T47D (cell line): Measurements from ENCODE around the gene HES3.
"Not testable (repeated sequence)": the region's sequence is repeated elsewhere in the genome, so short reads cannot be mapped to it uniquely, and the experiment has no call there.

Experiments used
- DNase-seq, 2 experiments: peaks; one replicate each; pipeline versions ENCODE4 v3.0.0 to v3.0.0-alpha.2; 2011 to 2012; ENCODE audit warnings: low read depth in 1 of 2, low spot score in 1 of 2
- JUND ChIP-seq: IDR thresholded peaks from 2 replicates; pipeline ENCODE4 v1.6.1; 2012; ENCODE audit warnings: low read depth
- in situ Hi-C: cut with HindIII; loops from 2 replicates; pipeline ENCODE4 v1.10.0; 2016; ENCODE audit warnings: low sequenced_read_pairs, low pct_unique_long_range_greater_than_20kb

The HES3 gene

GRCh38 chr1:6208723-6209660 lies 35.0 kb upstream of the HES3 start:
- TF ChIP-seq JUND: no peak
- no peak for DNase-seq
- in situ Hi-C loops: no loop called here

GRCh38 chr1:6209661-6210580 lies 34.1 kb upstream of the HES3 start:
- no peak for DNase-seq
- in situ Hi-C loops: no loop called here
- TF ChIP-seq JUND: no peak

DNA sequence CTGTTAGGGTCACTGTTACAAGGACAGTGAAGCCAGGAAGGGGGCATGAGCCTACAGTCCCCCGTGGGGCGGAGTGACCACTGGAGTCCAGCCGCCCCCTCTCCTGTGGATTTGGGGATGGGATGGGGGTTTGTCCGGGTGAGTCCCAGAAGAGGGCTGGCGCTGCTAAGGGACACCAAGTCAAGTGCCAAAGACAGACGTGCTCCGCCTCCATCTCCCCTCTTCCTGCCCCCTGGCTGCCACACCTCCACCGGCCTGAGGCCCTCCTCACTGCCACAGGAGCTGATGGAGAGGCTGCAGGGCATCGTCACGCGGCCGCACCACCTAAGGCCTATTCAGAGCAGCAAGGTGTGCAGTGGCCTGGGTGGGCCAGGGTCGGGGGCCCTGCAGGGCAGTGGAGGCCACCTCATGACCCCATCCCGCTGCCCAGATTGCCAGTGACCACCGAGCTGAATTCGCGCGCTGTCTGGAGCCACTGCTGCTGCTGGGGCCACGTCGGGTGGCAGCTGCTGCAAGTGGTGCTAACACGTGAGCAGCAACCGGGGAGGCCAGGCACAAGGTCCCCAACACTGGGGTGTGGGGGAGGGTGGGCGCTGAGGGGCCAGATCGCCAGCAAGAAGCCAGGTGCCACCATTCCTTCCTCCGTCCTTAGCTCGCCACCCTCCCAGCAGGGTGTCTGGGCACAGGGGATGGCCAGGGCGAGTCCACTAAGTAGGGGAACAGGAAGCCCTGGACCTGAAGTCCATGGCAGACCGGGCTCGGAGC lies 33.2 kb upstream of the HES3 start:
- no peak for TF ChIP-seq JUND

DNA sequence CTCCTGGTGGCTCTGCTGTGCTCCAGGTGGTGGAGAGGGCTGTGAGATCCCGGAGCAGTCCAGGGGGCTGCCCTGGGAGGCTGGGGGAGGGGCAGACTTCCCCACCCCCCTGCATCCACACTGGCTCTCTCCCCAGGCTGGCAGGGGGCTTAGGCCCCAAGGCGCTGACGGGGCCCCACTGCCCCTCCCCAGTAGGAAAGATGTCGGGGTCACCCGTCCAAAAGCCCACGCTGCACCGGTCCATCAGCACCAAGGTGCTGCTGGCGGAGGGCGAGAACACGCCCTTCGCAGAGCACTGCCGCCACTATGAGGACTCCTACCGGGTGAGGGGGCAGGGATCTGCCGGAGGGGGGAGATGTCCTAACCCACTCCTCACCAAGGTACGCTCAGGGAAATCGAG lies 32.2 kb upstream of the HES3 start:
- in situ Hi-C loops: no loop called here
- no peak for TF ChIP-seq JUND
- DNase-seq: no peak

More for the DNA sequence above, 33.2 kb upstream of the HES3 start:
- DNase-seq: no peak
- in situ Hi-C loops: no loop called here

- in situ Hi-C loops: no loop called here
- no peak for DNase-seq
- TF ChIP-seq JUND: no peak
Observed at GRCh38 chr1:6212193-6212959, 31.6 kb upstream of the HES3 start.

GRCh38 chr1:6218375-6219164 lies 25.4 kb upstream of the HES3 start:
- no peak for DNase-seq
- in situ Hi-C loops: no loop called here
- no peak for TF ChIP-seq JUND

DNA sequence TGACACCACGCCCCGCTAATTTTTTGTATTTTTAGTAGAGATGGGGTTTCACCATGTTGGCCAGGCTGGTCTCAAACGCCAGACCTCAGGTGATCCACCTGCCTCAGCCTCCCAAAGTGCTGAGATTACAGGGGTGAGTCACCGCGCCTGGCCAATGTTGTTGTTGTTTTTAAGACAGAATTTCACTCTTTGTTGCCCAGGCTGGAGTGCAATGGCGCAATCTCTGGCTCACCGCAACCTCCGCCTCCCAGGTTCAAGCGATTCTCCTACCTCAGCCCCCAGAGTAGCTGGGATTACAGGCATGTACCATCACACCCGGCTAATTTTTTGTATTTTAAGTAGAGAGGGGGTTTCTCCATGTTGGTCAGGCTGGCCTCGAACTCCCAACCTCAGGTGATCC lies 24.3 kb upstream of the HES3 start:
- DNase-seq, in situ Hi-C loops: not testable (repeated sequence)

DNA sequence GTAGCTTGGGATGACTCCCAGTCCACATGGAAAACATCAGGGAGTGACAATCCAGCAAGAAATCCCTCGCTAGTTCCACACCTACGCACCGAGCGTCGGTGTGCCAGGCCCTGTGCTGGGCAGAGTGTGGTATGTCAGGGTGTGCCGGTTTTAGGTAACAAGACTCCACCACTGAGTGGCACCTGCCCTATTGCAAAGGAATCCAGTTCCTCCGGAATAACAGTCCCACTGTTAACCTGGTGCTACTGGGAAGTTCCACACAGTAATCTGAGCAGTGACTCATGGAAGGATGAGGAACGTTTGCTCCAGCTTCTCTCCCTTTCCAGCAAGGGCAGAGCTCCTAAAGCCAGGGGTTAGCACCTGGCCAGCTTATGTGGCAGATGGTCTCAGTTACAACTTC lies 23.7 kb upstream of the HES3 start:
- 0 out of 2 replicates have a peak, but pooled peaks have one; percentile 53 for TF ChIP-seq JUND
- in situ Hi-C loops: no loop called here
- peak; percentile 77 to 96 for DNase-seq

DNA sequence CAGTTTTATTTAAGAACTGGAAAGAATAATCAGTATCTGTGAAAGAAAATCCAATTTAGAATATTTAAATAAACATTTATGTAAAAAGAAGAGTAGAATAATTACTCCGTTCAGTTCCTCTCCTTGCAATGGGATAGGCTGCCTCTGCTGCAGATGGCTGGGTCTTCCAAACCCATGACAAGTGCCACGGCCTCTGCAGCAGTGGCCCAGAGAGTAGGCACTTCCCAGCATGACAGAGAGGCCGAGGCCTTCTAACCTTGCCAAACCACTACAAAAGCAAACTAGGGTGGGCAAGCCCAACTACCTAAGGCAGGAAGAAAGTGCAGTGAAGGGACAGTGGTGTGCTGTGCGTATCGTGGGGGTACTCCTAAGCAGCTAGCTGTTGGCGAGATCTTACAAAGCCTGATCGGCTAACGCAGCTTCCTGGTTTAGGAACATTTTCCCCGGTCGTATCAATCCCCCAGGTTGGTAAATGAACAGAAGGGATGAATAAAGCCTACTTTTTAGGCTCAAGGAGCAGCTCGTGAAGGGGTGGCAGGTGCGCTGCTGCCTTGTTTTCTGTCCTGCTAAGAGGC lies 22.7 kb upstream of the HES3 start:
- no peak for TF ChIP-seq JUND
- in situ Hi-C loops: no loop called here
- DNase-seq: no peak

DNA sequence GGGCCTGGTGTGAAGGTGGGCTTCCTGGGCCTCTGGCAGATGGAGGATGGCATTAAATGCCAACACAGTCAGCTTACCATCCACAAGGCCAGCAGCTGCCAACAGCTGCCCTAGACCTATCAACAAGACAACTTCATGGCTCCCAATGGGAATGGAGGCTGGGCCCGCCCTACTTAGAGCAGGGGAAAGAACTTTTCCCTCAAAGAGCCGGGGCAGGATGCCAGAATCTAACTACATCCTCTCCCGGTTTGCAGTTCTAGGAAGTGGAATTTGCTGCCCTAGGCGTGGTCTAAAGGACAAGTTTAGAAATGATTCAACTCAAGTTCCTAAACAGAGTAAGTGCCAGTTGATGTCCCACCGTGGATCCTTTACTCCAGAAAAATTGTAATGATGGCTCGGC lies 21.3 kb upstream of the HES3 start:
- no peak for TF ChIP-seq JUND
- no peak for DNase-seq
- in situ Hi-C loops: no loop called here

- DNase-seq: no peak
Observed at GRCh38 chr1:6223617-6224016, 20.4 kb upstream of the HES3 start.

More at GRCh38 chr1:6223617-6224016, 20.4 kb upstream of the HES3 start:
- TF ChIP-seq JUND: no peak
- in situ Hi-C loops: no loop called here
